Parathyroid adenoma (tissue), 2 donors: Measurements from ENCODE around the gene GAS6.
"Not testable (repeated sequence)": the region's sequence is repeated elsewhere in the genome, so short reads cannot be mapped to it uniquely, and the experiment has no call there.

Source experiments
- H2AFZ ChIP-seq: fragments of 300-600 bp; sonication (generic); one replicate; pipeline ENCODE4 v1.7.0; 2017; ENCODE audit warnings: antibody characterized with exemption, mild to moderate bottlenecking
- H3K27ac ChIP-seq: fragments of 300-600 bp; sonication (generic); one replicate; pipeline ENCODE4 v1.7.0; 2017
- H3K27me3 ChIP-seq: fragments of 300-600 bp; sonication (generic); one replicate; pipeline ENCODE4 v1.7.0; 2017; ENCODE audit warnings: low read length; ENCODE audit not compliant: control insufficient read depth, insufficient read depth
- H3K36me3 ChIP-seq: fragments of 300-600 bp; sonication (generic); one replicate; pipeline ENCODE4 v1.7.0; 2017; ENCODE audit warnings: low read length; ENCODE audit not compliant: control insufficient read depth, insufficient read depth
- H3K4me1 ChIP-seq: fragments of 300-600 bp; sonication (generic); one replicate; pipeline ENCODE4 v1.7.0; 2017; ENCODE audit warnings: control low read depth
- H3K4me2 ChIP-seq: fragments of 300-600 bp; sonication (generic); one replicate; pipeline ENCODE4 v1.7.0; 2017; ENCODE audit warnings: low read length
- H3K4me3 ChIP-seq: fragments of 300-600 bp; sonication (generic); one replicate; pipeline ENCODE4 v1.7.0; 2017; ENCODE audit warnings: low read depth, low read length
- H3K79me2 ChIP-seq: fragments of 300-600 bp; sonication (generic); one replicate; pipeline ENCODE4 v1.7.0; 2017; ENCODE audit warnings: control low read depth
- H3K9ac ChIP-seq: fragments of 300-600 bp; sonication (generic); one replicate; pipeline ENCODE4 v1.7.0; 2017; ENCODE audit warnings: mild to moderate bottlenecking
- H3K9me3 ChIP-seq: fragments of 300-600 bp; sonication (generic); one replicate; pipeline ENCODE4 v1.7.0; 2017; ENCODE audit warnings: low read length; ENCODE audit not compliant: control insufficient read depth
- CTCF ChIP-seq: fragments of 300-600 bp; sonication (generic); IDR thresholded peaks from one replicate; pipeline ENCODE4 v1.7.0; 2017; ENCODE audit warnings: antibody characterized with exemption, mild to moderate bottlenecking
- donor health status: primary hyperparathyroidism.

Gene GAS6

GRCh38 chr13:113798200-113798811, 65.6 kb downstream of the GAS6 start:
- Histone ChIP-seq H2AFZ (no peak overlapping the region), H3K4me1 (no peaks in the 10 kb centered on the region), H3K36me3 (no peaks in the 10 kb centered on the region), H3K79me2 (no peaks in the 10 kb centered on the region), H3K4me2 (no peak overlapping the region), H3K9me3 (no peaks in the 10 kb centered on the region), H3K4me3 (no peak overlapping the region), H3K27ac (no peak overlapping the region), H3K27me3 (no peaks in the 10 kb centered on the region), H3K9ac (no peak overlapping the region)
- TF ChIP-seq CTCF: no peak

- H3K36me3 ChIP-seq: no peaks in the 10 kb centered on the region
- no peak overlapping the region for H3K4me2 ChIP-seq
- H2AFZ ChIP-seq: no peak overlapping the region
- H3K9ac ChIP-seq: no peak overlapping the region
- no peaks in the 10 kb centered on the region for H3K4me1 ChIP-seq
- H3K27ac ChIP-seq: no peak overlapping the region
- H3K27me3 ChIP-seq: no peaks in the 10 kb centered on the region
- H3K4me3 ChIP-seq: no peak overlapping the region
- no peaks in the 10 kb centered on the region for H3K9me3 ChIP-seq
- no peaks in the 10 kb centered on the region for H3K79me2 ChIP-seq
- TF ChIP-seq CTCF: no peak
Observed at GRCh38 chr13:113796964-113797676, 66.8 kb downstream of the GAS6 start.

- Histone ChIP-seq H3K36me3 (no peaks in the 10 kb centered on the region), H3K79me2 (no peaks in the 10 kb centered on the region), H2AFZ (no peak overlapping the region), H3K9ac (no peak overlapping the region), H3K4me1 (no peaks in the 10 kb centered on the region), H3K9me3 (no peaks in the 10 kb centered on the region), H3K27me3 (no peaks in the 10 kb centered on the region), H3K4me2 (no peak overlapping the region), H3K27ac (no peak overlapping the region), H3K4me3 (no peak overlapping the region)
- TF ChIP-seq CTCF: no peak
Observed at GRCh38 chr13:113796211-113796963, 67.5 kb downstream of the GAS6 start.

GRCh38 chr13:113795362-113795761, 68.5 kb downstream of the GAS6 start:
- not testable (repeated sequence) for H3K79me2 ChIP-seq, H3K36me3 ChIP-seq, H3K27ac ChIP-seq, H3K9ac ChIP-seq, H3K27me3 ChIP-seq, H3K4me3 ChIP-seq, H3K4me2 ChIP-seq, H2AFZ ChIP-seq, H3K9me3 ChIP-seq, H3K4me1 ChIP-seq

GRCh38 chr13:113794764-113795173, 69.1 kb downstream of the GAS6 start:
- no peak for TF ChIP-seq CTCF
- Histone ChIP-seq H3K4me1 (no peaks in the 10 kb centered on the region), H3K27me3 (no peaks in the 10 kb centered on the region), H2AFZ (no peak overlapping the region), H3K9ac (no peak overlapping the region), H3K27ac (no peak overlapping the region), H3K4me2 (no peak overlapping the region), H3K79me2 (no peaks in the 10 kb centered on the region), H3K36me3 (no peaks in the 10 kb centered on the region), H3K9me3 (no peaks in the 10 kb centered on the region), H3K4me3 (no peak overlapping the region)
